Endometrium (tissue), 2 donors: Measurements from ENCODE around the gene BAD.
A peak's percentile ranks its signal among the peaks of the same experiment; 100 is the strongest.

ENCODE experiments used
- FAIRE-seq: peaks from 2 replicates; lab custom pipeline; 2012; peaks lifted over from hg19 to GRCh38; lab: Jason Lieb, UNC
- donor health status: control.
- donor health status: control.

Gene BAD

GRCh38 chr11:64243236-64243854 is 41.1 kb downstream of the BAD start:
- no peak for FAIRE-seq

GRCh38 chr11:64241491-64242374 is 42.7 kb downstream of the BAD start:
- peak; percentile 46 for FAIRE-seq

- no peak for FAIRE-seq
Measured at GRCh38 chr11:64241241-64241490, 43.3 kb downstream of the BAD start.

GRCh38 chr11:64240435-64241240 is 43.8 kb downstream of the BAD start, which contains the start of gene FKBP2:
TSS of gene FKBP2 (plus strand) at chr11:64241095. CDS start at chr11:64242388, 1,293 bp downstream.
- no peak for FAIRE-seq

- no peak for FAIRE-seq
Measured at GRCh38 chr11:64239662-64240434, 44.6 kb downstream of the BAD start.

GRCh38 chr11:64238999-64239398 is 45.5 kb downstream of the BAD start:
- no peak for FAIRE-seq

GRCh38 chr11:64238076-64238475 is 46.4 kb downstream of the BAD start:
- no peak for FAIRE-seq

GRCh38 chr11:64237484-64237951 is 46.9 kb downstream of the BAD start:
- no peak for FAIRE-seq

- no peak for FAIRE-seq
Measured at GRCh38 chr11:64235437-64236161, 48.9 kb downstream of the BAD start.

GRCh38 chr11:64234647-64235379 is 49.7 kb downstream of the BAD start:
- no peak for FAIRE-seq

- no peak for FAIRE-seq
Measured at GRCh38 chr11:64233913-64234586, 50.4 kb downstream of the BAD start, which contains the start of gene VEGFB. TSS of gene VEGFB (plus strand) at chr11:64234584. CDS start at chr11:64234834, 250 bp downstream.

- no peak for FAIRE-seq
Measured at GRCh38 chr11:64232967-64233315, 51.5 kb downstream of the BAD start.

GRCh38 chr11:64232182-64232966 is 52.1 kb downstream of the BAD start:
- FAIRE-seq = no peak

GRCh38 chr11:64231546-64231945 is 52.9 kb downstream of the BAD start:
- FAIRE-seq = no peak

- no peak for FAIRE-seq
Measured at GRCh38 chr11:64230985-64231365, 53.5 kb downstream of the BAD start.

- FAIRE-seq = peak; percentile 61
Measured at GRCh38 chr11:64230171-64230984, 54.1 kb downstream of the BAD start, which contains the start of gene DNAJC4. TSS of gene DNAJC4 (plus strand) at chr11:64230548. CDS start at chr11:64230855, 307 bp downstream.

- no peak for FAIRE-seq
Measured at GRCh38 chr11:64229744-64230170, 54.7 kb downstream of the BAD start.

GRCh38 chr11:64229090-64229743 is 55.2 kb downstream of the BAD start:
- FAIRE-seq = no peak
